Neural crest cell (in vitro differentiated cells): ENCODE data around the gene METTL27. TPM values are rescaled to one million over a fixed set of nuclear protein-coding genes. Genes with fewer than 3 reads are reported as not detected.

Experiments used
- total RNA-seq: library from RNA; stranded (reverse); gene quantifications from 2 replicates; pipeline ENCODE4 v1.2.1, GENCODE V29; 2021

The METTL27 gene
- total RNA-seq, 1 donor from 2014 or later: 2.3 TPM

Other genes starting within 250 kb of the METTL27 start
- gene MLXIPL, start 218.0 kb downstream of the METTL27 start, total RNA-seq: 0.80 and 1.1 TPM in 2 replicates
- 10.0 and 10.1 TPM in 2 replicates for gene VPS37D, start 174.7 kb downstream of the METTL27 start, total RNA-seq
- 11.1 and 11.4 TPM in 2 replicates for gene DNAJC30, start 159.1 kb downstream of the METTL27 start, total RNA-seq
- gene BUD23, start 158.9 kb downstream of the METTL27 start, total RNA-seq: 66.9 and 70.8 TPM in 2 replicates
- gene STX1A, start 122.8 kb downstream of the METTL27 start, total RNA-seq: 16.4 and 17.7 TPM in 2 replicates
- 23.3 and 26.4 TPM in 2 replicates for gene ABHD11, start 103.7 kb downstream of the METTL27 start, total RNA-seq
- 0.19 TPM in 1 of 2 replicates, not detected in the other for gene CLDN3, start 72.2 kb downstream of the METTL27 start, total RNA-seq
- 0.34 and 0.47 TPM in 2 replicates for gene CLDN4, start 11.5 kb downstream of the METTL27 start, total RNA-seq
- gene TMEM270, start 18.6 kb upstream of the METTL27 start, total RNA-seq: not detected in 2 replicates
- 0.41 and 1.0 TPM in 2 replicates for gene ELN, start 185.7 kb upstream of the METTL27 start, total RNA-seq
- gene LIMK1, start 241.3 kb upstream of the METTL27 start, total RNA-seq: 80.4 and 82.1 TPM in 2 replicates